Stimulated activated CD4-positive, alpha-beta T cell treated with anti-CD3 and anti-CD28 coated beads, Interleukin-2, amount 100 ng/mL, for 4 hours (primary cell): ENCODE measurements around the gene CPT1B.

Source experiments
- DNase-seq: peaks from one replicate; pipeline ENCODE4 v3.0.0-alpha.2; 2020; ENCODE audit warnings: low read depth

CPT1B gene

DNA sequence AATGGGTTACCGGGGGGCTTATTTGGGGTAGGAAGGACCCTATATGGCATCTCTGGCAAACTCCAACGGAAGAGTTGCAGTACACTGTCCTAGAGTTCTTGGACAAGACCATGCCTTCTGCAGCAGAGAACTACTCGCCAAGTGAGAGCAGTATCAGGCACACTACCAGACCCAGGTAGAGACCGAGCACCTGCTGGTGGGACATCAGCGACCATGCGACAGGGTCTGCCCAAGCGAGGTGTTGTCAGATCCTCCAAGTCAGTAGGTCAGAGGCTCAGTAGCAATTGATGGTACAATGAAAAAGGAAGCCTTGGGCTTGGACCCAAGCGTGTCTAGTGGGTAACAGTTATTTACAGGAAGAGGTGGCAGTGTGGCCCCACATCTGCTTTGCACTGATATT, 7.6 kb upstream of the CPT1B start:
- DNase-seq: no peak

DNA sequence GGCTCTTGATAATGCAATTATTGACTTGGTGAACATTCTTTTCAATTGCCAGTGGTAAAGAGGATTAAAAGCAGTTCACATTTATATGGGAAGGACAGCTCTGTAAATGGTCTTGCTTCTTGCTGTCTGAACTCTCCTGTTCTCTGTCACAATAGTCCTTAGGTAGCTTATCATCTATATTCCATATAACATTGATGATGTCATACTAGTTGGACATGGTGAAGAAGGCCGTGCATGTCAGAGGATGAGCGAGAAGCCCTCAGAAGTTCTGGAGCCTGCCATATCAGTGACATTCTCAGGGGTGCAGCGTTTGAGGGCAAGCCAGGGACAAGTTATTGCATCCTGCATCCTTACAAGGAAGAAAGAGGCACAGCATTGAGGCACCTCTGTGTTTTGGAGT, 7.0 kb upstream of the CPT1B start:
- no peak for DNase-seq

- DNase-seq: no peak
Observed at GRCh38 chr22:50584106-50585096, 6.2 kb upstream of the CPT1B start.

- no peak for DNase-seq
Observed at GRCh38 chr22:50583294-50583861, 5.2 kb upstream of the CPT1B start.

DNA sequence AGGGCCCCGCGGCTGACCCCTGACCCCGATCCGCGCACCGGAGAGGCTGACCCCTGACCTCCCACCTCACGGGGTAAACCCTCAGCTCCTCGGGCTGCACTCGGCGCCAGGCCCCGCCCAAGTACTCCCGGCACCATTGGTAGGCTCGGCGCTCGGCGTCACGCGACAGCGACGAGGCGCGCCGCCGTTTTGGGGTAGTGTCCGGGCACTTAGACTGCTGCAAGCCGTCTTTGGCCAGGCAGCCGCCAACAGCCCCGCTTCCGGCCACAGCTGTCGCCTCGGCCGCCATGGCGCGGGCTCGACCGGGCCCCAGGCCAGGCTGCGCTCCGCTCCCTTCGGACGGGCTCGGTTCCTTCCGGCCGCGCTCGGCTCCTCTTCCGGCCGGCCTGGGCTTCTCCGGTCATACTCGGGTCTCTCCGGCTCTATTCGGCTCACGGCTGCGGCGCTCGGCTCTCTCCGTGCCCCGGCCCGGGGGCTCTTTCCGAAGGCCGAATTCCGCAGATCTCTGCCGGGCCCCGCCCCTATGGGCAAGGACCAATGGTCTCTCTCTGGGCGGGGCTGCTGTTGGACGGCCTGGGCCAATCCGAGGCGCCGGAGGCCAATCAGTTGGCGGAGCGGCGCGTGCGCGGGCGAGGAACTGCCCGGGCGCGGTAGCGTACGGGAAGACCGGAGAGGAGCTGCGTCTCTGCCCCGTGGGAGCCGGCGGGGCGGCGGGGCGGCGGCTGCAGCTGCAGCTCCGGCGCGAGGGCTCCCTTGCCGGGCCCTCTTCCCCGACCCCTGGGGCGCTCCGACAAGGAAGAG, 4.5 kb upstream of the CPT1B start, which contains the start of gene CHKB:
Gene CHKB, minus strand, starts transcription at position 357 of the 801 bp plus-strand sequence. Its CDS starts 68 bp downstream, at position 289.
- peak; percentile 96 for DNase-seq

GRCh38 chr22:50581950-50582492, 3.8 kb upstream of the CPT1B start:
- no peak for DNase-seq

DNA sequence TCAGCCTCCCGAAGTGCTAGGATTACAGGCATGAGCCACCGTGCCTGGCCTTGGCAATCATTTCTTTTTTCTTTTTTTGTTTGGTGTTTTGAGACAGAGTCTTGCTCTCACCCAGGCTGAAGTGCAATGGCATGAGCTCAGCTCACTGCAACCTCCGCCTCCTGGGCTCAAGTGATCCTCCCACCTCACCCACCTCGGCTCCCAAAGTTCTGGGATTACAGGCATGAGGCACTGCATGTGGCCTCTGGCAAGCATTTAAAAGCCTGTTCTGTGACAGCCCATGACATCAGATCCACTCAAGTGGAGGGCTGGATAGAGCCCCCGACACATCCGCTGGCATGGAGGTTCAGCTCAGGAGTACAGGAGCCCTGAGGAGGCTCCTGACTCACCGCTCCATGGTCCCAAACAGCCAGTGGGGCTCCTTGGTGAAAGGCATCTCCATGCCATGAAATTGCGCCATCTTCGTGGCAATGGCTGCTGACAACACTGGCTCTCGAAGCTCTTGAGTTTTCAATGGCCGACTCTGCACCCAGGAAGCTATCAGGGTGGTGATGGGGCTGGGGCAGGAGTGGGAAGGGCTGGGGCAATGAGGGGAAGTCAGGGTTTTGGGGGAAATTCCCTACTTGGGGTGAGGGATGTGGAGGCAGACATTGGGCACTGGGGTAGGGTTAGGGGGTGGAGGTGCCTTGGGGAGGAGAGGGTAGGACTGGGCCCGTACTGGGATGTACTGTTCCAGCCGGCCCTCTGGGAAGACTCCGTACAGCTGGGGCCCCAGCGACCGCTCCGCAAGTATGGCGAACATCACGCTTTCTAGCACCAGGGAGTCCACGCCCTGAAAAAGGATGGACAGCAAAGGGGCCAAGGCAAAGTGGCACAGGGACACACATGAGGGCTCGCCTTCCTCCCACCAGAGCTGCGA, 3.1 kb upstream of the CPT1B start:
- DNase-seq: no peak

- DNase-seq: no peak
Observed at GRCh38 chr22:50579752-50580151, 1.5 kb upstream of the CPT1B start.

GRCh38 chr22:50578776-50579310, 616 bp upstream of the CPT1B start:
- no peak for DNase-seq

DNA sequence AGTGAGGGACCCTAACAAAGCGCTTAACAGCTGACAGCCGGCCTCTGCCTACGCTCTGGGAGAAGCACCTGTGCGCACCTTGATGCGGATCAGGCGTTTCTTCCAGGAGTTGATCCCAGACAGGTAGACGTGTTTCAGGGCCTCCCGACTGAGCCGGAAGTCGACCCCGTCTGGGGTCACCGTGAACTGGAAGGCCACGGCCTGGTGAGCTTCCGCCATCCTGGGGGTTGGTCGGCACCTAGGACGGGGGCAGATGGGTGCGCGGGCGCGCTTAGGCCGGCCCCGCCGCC, 585 bp downstream of the CPT1B start:
- DNase-seq: no peak

DNA sequence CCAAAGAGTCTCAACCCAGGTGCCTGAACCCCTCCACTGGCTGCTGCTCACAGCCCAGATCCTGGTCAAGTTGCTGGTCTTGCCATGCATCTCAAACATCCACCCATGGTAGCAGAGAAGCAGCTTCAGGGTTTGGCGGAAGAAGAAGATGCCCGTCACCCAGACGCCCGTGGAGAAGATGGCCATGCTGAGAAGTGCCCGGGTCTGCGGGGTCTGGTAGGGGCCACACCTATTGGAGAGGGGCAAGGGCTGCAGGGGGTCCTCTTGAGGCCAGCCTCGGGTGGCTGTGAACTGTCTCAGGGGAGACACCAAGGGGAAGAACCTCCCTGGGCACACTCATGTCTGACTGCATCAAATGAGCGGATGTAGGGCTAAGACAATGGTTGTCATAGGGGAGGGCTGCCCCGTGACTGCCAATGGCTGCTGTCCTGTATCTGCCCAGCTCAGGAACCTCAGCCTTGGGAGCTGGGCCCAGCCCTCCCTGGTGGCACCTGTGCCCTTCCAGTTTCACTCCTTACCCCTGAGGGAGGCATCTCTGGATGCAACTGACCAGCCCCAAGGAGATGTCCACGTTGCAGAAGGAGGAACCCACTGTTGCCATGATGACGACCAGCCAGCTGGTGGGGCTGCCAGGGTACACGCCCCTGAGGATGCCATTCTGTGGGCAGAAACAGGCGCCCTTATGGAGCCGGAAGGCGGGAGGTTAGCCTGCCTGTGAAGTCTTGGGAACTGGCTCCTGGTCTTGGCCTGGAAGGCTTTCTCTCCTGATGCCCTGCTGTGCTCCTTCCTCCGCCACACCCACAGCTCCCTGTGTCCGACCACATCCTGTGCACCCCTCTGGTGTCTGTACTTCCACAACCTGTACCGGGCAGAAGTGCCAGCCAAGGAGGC, 1.2 kb downstream of the CPT1B start:
- no peak for DNase-seq

GRCh38 chr22:50576070-50576469, 2.2 kb downstream of the CPT1B start:
- DNase-seq: no peak

GRCh38 chr22:50575426-50575941, 2.7 kb downstream of the CPT1B start:
- DNase-seq: no peak

DNA sequence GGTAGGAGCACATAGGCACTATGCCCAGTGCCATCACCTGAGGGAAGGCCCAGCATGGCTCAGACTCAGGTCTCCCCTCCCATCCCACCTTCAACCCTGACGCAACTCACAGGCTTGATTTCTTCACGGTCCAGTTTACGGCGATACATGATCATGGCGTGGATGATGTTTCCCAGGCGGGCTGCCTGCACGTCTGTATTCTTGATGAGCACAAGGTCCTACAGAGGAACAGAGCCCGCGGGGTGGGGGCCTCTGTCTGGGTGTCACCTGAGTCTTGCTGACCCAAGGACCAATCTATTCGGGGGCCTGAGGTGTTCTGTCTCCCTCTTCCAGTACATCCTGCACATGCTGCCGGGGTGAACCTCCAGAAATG, 3.9 kb downstream of the CPT1B start:
- DNase-seq: no peak

DNA sequence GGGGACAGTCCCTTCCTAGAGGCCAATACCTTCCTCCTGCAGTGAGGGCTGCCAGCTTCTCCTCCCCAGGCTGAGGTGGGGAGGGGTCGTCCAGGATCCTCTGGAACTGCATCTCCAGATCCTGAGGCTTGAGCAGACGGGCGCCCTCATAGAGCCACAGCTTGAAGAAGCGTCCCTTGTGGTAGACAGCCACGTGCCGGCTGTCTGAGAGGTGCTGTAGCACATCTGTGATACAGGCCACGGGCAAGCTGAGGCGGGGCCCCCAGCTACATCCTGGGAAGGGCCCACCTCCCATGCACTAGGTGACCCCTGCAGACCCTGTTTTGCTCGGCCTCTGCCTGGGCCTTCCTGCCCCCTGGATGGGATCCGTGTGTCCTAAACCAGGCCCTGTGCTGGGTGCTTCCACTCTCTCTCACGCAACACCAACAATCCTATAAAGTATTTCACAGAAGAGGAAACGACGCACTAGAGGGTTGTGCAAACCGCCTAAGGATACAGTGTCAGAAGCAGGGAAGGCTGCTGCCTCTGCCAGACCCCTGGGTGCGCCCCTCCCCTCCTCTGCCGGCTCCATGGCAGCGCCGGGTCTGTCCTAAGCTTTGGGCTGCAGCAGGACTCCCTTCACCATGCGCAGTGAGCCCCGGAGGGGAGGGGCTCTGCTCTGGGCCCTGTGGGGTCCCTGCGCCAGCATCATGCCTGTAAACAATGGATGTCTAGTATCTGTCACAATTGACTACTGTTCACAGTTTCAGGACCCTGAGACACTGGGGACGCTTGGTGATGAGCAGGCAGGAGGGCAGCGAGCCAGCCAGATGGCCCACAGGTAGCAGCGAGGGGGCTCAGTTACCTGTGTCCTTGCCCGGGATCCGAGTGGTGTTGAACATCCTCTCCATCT, 4.5 kb downstream of the CPT1B start:
- no peak for DNase-seq

- DNase-seq: no peak
Observed at GRCh38 chr22:50572965-50573364, 5.3 kb downstream of the CPT1B start.

DNA sequence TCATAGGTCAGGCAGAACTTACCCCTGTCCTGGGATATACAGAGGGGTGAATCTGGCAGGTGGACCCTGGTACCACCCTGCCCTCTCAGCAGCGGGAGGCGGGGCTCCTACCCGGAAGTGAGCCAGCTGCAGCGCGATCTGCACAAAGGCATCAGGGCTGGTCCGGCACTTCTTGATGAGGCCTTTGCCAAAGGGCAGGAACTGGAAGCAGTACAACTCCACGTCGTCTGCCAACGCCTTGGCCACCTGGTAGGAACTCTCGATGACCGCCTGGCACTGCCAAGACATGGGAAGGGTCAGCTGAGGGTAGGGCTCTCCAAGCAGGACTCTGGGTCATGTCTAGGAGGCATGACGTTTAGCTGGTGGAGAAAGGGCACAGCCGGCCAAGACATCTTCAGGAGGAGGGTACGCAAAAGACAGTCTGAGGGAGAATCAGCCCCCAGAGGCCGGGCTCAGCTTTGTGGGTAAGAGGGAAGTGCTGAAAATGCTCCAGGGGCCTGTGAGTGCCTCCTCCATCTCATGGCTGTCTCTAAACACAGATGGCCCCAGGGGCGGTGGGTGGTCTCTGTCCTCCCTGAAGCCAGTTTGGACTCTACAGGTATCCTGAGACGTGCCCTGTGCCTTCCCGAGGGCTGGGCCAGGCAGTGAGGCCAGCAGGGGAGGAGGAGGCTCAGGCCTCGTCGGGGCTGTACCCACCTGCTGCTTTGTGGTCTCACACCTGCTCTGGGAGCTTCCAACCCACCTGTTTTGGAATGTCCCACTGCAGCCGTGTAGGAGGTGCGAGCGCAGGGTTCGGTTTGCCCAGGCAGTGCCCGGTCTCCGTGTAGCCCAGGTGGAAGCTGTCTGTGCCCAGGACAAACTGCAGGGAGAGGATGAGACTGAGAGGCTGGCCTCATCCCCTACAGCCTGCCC, 6.7 kb downstream of the CPT1B start:
- DNase-seq: no peak

GRCh38 chr22:50570861-50571260, 7.4 kb downstream of the CPT1B start:
- DNase-seq: no peak
